Body of pancreas (tissue), 4 donors: ENCODE measurements around the gene B3GAT1.

Source experiments
- CTCF ChIP-seq, 7 experiments: fragments of 450-650 bp in 4 of 7; fragments of 200-600 bp in 3 of 7; sonication (generic) in 3 of 7; IDR thresholded peaks; one replicate each; pipeline ENCODE4 v1.5.1; 2016 to 2019; ENCODE audit warnings: antibody characterized with exemption in 7 of 7
- POLR2A ChIP-seq, 3 donors: fragments of 450-650 bp; IDR thresholded peaks; one replicate each; pipeline ENCODE4 v1.6.1; 2016; ENCODE audit warnings: antibody characterized with exemption in 3 of 3, mild to moderate bottlenecking in 2 of 3

GRCh38 chr11:134402910-134403309 lies 9.1 kb downstream of the B3GAT1 start:
- no peak for TF ChIP-seq CTCF (IDR thresholded peaks at IDR 0.05)
- no peak for TF ChIP-seq POLR2A (IDR thresholded peaks at IDR 0.05)
